Fibroblast of skin of back (primary cell): ENCODE data around the gene SRP14.
A peak's percentile ranks its signal among the peaks of the same experiment; 100 is the strongest.
"Not testable (repeated sequence)": the region's sequence is repeated elsewhere in the genome, so short reads cannot be mapped to it uniquely, and the experiment has no call there.

Source experiments
- DNase-seq: peaks from one replicate; pipeline ENCODE4 v3.0.0-alpha.2; 2013

Gene SRP14

GRCh38 chr15:40048926-40049475, 10.0 kb upstream of the SRP14 start:
- no peak for DNase-seq

DNA sequence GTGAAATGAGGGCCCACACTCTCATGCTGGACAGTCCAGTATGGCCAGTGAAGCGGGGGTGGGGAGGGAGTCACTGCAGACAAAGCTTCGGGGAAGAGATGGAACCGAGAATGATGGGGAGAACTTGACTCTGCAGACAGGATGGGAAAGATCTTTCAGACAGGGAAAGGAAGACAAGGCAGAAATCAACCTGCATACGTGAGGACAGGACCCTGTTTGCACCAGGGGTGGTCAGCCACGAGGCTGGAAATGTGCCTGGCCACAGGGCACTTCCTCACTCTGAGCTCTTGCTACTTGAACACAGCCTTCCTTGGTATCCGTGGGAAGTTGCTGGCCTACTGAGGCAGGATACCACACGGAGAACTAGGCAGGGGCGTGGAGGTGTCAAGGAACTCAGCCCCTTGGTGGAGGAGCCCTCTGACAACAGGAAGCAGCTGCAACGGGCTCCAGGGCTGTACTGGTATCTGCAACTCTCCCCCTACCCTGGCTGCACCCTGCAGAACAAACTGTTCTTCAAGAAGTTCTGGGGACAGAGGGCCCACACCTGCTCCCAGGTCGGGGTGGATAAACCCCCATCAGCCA, 9.3 kb upstream of the SRP14 start:
- no peak for DNase-seq

GRCh38 chr15:40047415-40048210, 8.6 kb upstream of the SRP14 start:
- peak; percentile 79 for DNase-seq

GRCh38 chr15:40046721-40047414, 7.9 kb upstream of the SRP14 start:
- DNase-seq, result peak; percentile 81

DNA sequence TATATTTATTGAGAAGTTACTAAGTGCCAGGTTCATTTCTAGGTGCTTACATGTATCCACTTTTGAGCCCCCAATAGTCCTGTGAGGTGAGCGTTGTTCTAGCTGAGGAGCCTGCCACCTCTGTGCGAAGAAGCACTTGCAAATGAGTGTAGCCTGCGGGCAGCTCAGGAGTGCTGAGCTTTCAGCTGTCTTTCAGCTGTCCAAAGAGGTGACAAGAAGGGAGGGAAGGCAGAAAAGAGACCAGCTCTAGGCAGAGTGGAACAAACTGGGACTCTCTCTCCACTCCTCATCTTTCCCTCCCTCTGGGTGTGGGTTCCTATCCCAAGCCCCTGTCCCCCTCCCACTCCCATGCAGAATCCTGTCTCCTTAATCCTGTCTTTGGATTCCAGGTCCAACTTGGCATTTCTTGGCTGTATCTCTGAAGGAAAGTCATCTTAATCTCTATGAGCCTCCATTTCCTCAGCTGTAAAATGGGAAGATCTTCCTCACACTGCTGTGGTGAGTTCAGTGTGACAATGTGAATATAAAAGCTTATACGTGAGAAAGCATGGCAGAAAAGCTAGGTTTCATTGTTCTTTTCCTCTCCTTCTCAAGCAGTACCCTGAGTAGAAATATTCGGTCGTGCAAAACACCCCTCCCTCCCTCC, 6.7 kb upstream of the SRP14 start:
- DNase-seq, result no peak

DNA sequence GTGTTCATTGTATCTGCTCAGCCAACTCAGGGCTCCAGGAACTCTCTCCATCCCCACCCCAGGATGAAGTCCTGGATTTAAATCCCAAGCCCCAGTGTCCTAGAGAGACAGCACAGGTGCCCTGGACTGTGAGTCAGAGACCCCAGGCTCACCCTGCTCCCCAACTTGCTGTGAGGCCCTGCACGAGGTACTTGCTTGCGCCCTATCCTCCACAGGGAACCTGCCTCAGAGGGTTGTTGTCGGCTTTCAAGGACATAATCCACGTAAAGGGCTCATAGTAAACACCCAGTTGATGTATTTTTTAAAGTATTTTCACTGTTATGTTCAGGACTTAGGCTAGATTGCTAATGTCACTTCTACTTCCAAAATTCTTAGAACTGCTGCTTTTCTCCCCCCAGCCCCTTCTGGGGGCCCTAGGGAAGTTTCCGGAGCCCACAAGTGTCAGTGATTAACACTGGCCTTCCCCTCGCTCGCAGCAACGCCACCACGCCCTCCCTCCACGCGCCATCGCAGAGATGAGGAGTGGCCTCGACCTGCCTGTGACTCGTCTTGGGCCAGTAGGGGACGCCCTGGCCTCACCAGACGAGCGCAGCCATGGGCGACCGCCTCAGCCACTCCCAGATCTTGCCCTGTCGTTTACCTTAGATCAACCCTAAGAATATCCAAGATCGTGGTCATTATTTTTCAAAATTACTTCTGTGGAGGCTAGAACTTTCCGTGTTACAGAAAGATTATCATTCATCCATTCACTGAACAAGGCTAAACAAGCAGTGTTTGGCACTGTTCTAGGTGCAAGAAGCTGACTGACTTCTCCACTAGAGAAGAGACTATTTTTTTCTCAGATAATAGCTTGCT, 6.0 kb upstream of the SRP14 start:
- DNase-seq, result peak; percentile 81

DNA sequence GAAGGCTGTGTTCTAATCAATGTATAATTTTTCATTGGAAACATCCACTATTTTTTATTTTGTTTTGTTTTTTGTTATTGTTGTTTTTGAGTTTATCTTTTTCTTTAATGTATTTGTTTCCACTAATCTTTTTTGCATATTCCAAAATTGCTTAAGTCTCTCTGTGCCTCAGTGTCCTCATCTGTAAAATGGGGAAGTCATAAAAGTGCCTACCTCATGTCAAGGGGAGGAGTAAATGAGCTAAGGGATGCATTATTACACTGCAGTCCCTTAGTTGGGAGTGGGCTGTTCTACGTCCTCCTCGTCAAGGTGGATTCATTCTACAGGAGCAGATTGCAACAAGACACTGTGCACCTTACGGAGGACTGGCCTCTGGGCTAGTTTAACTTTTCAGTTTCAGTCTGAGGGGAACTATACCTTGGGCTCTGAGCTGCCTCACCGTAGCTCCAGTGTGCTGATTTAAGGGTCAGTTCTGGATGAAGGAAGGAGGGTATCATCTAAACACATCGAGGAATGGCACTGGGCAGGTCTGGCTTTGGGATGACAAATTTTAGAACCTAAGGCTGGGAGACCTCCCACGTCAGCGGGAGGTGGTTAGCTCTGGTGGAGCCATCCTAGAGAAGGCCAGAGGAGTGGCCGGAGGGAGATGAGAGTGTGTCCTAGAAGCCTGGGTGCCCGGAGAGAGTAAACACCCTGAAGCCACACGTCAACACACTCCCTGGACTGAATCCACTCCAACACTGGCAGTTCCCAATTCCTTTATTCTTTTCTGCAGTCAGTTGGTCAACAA, 5.1 kb upstream of the SRP14 start:
- DNase-seq, result no peak

DNA sequence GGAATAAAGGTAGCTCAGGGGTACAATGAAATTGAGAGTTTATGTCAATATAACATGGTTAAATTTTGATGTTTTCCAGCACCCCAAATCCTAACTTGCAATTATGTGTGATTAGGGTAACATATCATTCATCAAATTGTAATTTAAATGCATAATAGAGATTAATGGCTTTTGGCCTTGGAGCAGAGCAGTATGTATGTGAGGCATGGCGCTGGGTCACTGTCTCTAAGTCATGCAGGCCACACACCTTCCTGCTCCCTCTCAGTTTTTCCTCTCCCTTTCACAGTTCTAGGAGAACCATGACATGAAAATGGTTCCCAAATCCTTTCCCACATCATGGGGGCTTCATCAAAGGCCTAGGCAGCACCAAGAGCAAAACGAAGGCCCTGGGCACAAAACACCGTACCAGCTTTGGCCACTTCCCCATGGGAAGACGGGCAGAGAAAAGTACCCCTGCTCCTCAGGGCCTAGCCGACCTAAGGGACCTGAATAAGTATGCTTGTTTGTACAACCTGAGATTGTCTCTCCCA, 3.9 kb upstream of the SRP14 start:
- no peak for DNase-seq

DNA sequence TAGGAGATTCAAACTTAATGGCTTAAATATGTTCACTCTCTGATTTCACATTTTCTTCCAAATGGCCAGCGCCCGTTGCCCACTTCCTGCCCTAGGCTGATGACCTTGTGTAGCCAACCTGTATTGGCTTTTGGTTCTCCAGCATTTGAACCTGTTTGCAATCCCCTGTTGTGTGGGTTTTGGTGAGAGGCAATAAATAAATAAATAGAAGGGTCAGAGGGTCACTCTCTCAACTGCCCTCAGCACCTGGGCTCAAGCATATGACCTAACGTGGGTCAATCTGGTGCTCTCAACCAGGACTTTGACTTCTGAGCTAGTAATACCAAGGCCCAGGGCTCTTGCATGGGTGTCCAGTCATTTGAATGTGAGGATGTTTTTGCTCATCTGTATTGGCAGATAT, 1.8 kb upstream of the SRP14 start:
- no peak for DNase-seq

DNA sequence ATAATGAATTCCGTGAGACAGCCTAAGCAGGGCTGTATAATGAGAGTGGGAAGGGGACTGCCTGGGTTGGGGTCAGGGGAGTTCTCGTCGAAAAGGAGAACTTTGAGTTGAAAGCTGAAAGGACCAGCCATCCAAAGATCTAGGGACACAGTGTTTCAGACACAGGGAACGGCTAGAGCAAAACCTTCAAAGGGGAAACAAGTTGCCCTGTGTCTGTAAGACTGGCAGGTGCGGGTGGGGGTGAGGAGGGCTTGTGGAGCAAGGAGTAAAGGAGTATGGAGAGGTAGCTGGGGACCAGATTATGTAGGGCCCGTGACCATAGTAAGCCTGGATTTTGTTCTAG, 1.3 kb upstream of the SRP14 start:
- DNase-seq, result no peak

DNA sequence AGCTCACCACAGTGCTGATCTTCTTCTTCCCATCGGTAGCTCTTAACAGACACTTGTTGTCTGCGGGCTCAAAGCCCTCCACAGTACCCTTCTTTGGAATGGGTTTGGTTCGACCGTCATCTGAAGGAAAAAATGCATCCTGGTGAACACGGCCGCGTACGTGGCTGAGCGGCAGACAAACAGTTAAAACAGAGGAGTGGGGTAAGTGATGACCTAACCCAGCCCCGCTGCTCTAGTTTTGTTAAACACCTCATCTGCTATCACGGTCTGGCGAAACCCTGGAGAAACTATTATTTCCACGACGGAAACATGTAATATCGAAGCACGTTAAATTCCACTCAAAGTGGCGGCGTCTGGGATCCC, 725 bp downstream of the SRP14 start:
- DNase-seq, result peak; percentile 36

DNA sequence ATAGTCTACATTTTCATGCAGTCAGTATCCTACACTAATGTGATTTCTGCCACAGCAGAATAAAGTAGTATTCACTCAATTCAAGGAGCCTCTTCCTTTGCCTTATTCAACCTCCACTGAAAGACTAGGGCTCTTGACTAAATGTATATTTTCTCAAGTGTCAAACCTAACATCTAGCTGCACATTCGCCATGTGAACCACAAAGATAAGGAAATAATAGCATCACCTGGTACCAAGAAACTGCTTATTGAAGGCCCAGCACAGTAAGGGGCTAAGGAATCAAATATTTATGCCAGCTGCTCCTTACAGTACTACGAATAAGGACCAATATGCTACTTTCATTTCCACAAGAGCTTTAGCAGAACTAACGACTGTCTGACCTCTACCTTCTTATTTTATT, 1.3 kb downstream of the SRP14 start:
- DNase-seq, result no peak

DNA sequence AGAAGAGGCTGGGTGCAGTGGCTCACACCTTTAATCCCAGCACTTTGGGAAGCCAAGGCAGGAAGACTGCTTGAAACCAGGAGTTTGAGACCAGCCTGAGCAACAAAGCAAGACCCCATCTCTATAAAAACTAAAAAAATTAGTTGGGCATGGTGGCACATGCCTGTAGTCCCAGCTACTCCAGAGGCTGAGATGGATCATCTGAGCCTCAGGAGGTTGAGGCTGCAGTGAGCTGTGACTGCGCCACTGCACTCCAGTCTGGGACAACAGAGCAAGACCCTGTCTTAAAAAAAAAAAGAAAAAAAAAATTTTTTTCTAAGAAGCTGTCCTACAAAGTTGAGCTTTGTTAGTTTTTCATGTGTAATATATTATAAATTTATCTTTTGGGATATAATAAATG, 3.8 kb downstream of the SRP14 start:
- not testable (repeated sequence) for DNase-seq

DNA sequence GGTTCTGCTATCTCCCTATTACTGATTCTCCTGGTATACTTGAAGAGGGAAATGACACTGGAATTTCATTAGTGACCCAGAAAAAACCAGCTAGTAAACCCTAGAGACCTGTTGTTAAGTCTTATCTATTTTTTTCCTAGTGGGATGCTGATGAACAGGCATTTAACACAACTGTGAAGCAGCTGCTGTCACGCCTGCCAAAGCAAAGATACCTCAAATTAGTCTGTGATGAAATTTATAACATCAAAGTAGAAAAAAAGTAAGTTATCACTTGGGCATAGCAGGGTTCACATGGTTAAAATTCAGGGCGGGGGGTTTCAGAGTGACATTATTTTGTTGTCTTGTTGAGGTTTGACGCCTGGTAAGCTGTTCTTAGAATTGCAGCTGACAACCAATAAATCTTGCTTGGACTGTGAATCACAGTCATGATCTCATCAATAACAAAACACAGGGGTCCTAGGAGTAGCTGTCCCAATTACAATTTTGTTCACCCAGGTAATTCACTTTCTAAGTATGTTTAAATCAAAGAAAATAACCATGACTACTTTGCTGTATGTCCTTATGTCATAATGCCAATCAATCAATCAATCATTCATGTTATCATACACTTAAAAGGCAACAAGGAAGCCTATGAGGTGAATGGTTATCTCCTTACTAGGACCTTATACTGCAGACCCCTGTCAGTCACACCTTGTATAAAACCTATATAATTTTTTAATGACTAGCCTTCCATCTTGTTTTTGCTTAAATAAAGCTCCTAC, 4.6 kb downstream of the SRP14 start:
- DNase-seq, result no peak

DNA sequence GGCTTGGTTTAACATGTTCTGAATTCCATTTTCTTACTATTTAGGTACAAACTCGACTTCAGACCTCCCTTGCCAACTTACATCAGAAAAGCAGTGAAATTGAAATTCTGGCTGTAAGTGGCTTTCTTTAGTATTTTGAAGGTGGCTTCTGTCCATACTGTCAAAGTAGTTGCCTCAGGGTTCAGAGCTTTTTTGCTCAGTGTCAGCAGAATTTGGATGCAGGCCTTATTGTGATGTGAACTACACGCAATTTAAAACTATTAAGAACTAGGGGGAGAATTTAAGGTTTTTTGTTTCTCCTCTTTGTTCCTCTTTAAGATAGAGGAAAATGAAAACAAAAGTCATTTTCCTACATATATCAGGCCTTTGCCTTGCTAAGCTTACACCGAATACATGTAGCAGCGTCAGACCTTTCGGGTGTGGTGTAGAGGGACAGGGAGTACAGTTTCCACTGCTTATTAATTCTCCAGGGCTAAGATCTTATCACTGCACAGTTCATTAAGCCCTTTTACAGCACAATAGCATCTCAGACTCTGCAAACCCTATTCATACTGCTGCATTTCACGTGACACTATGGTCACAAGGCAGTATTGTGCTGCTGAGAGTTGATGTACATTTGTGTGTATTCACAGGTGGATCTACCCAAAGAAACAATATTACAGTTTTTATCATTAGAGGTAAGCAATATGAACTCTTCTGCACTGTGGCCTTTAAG, 6.7 kb downstream of the SRP14 start:
- DNase-seq, result no peak

- DNase-seq, result no peak
Observed at GRCh38 chr15:40031300-40031699, 7.7 kb downstream of the SRP14 start.

- no peak for DNase-seq
Observed at GRCh38 chr15:40029979-40030893, 8.7 kb downstream of the SRP14 start.

GRCh38 chr15:40028853-40029252, 10.1 kb downstream of the SRP14 start:
- no peak for DNase-seq

GRCh38 chr15:40028193-40028592, 10.8 kb downstream of the SRP14 start:
- DNase-seq, result no peak
